SH-SY5Y (cell line): ENCODE data around the gene TSR1.

ENCODE experiments used
- GATA2 ChIP-seq: IDR thresholded peaks from 2 replicates; pipeline ENCODE4 v1.6.1; 2011; ENCODE audit warnings: mild to moderate bottlenecking, low read depth, low read length
- GATA3 ChIP-seq: IDR thresholded peaks from 2 replicates; pipeline ENCODE4 v1.6.1; 2011; ENCODE audit warnings: low read depth, mild to moderate bottlenecking, low read length, moderate library complexity

GRCh38 chr17:2295575-2295974 lies 40.7 kb downstream of the TSR1 start:
- TF ChIP-seq GATA2: no peak
- TF ChIP-seq GATA3: no peak
